ENCODE measurements around the gene GCLC. TPM values are rescaled to one million over a fixed set of nuclear protein-coding genes. Genes with fewer than 3 reads are reported as not detected.
A peak's percentile ranks its signal among the peaks of the same experiment; 100 is the strongest.

The GCLC gene
- polyA plus RNA-seq, 1 donor (not counting 4 experiments of a cell fraction or from before 2014, with no cell fraction given): 73.2 TPM

GRCh38 chr6:53547166-53547810 is 2.4 kb upstream of the GCLC start:
- Histone ChIP-seq H4K20me1 (ENCODE audit: control insufficient read depth, extremely low read depth, insufficient read depth, low read length) (no peaks in the 10 kb centered on the region), H2AFZ (ENCODE audit: control insufficient read depth, low read length) (peak overlapping the region; percentile 96), H3K9me1 (ENCODE audit: control insufficient read depth, extremely low read depth, insufficient read depth, low read length) (no peaks in the 10 kb centered on the region), H3K27me3 (ENCODE audit: control insufficient read depth, extremely low read depth, insufficient read depth, low read length) (no peaks in the 10 kb centered on the region), H3K4me3 (ENCODE audit: control insufficient read depth in 2 of 3, extremely low read depth in 1 of 3, insufficient read depth in 2 of 3, low read depth in 1 of 3, low read length in 3 of 3) (peak overlapping the region; percentile 40 to 98 (median 89)), H3K9me3 (ENCODE audit: control insufficient read depth, low read depth, low read length) (no peaks in the 10 kb centered on the region), H3K36me3 (ENCODE audit: control insufficient read depth in 2 of 2, extremely low read depth in 1 of 2, insufficient read depth in 2 of 2, low read length in 2 of 2) (no peaks in the 10 kb centered on the region), H3K4me1 (ENCODE audit: control insufficient read depth, extremely low read depth, insufficient read depth, low read length) (peaks cover 32% of the 10 kb centered on the region), H3K9ac (ENCODE audit: control insufficient read depth, extremely low read depth, insufficient read depth, low read length) (peak overlapping the region; percentile 89), H3K79me2 (ENCODE audit: control insufficient read depth, insufficient read depth, low read length) (peaks cover 21% of the 10 kb centered on the region), H3K27ac (ENCODE audit: control insufficient read depth, insufficient read depth, low read length) (peak overlapping the region; percentile 92), H3K4me2 (ENCODE audit: control insufficient read depth, extremely low read depth, insufficient read depth, low read depth, low read length) (peak overlapping the region; percentile 99)
- no peak for DNase-seq (ENCODE audit: low read depth, low spot score)
- TF ChIP-seq CTCF (optimal IDR thresholded peaks at IDR 0.05 in 1 of 3, IDR thresholded peaks at IDR 0.05 in 1 of 3, conservative IDR thresholded peaks at IDR 0.05 in 1 of 3; ENCODE audit: extremely low read depth in 1 of 3, insufficient read depth in 2 of 3, low read length in 3 of 3) (no peak), EZH2 (IDR thresholded peaks at IDR 0.05; ENCODE audit: low read length) (no peak)
- dilution Hi-C loops (cut with MboI; ENCODE audit: extremely low pct_ligation_motif_present, low sequenced_read_pairs): no loop called here
- FAIRE-seq: no peak

- Histone ChIP-seq H3K4me3 (ENCODE audit: control insufficient read depth in 2 of 3, extremely low read depth in 1 of 3, insufficient read depth in 2 of 3, low read depth in 1 of 3, low read length in 3 of 3) (peak overlapping the region in 1 of 3 experiments; percentile 11), H2AFZ (ENCODE audit: control insufficient read depth, low read length) (no peak overlapping the region), H3K79me2 (ENCODE audit: control insufficient read depth, insufficient read depth, low read length) (peaks cover 30% of the 10 kb centered on the region), H3K9ac (ENCODE audit: control insufficient read depth, extremely low read depth, insufficient read depth, low read length) (peak overlapping the region; percentile 18), H3K27me3 (ENCODE audit: control insufficient read depth, extremely low read depth, insufficient read depth, low read length) (no peaks in the 10 kb centered on the region), H3K9me3 (ENCODE audit: control insufficient read depth, low read depth, low read length) (no peaks in the 10 kb centered on the region), H4K20me1 (ENCODE audit: control insufficient read depth, extremely low read depth, insufficient read depth, low read length) (no peaks in the 10 kb centered on the region), H3K36me3 (ENCODE audit: control insufficient read depth in 2 of 2, extremely low read depth in 1 of 2, insufficient read depth in 2 of 2, low read length in 2 of 2) (no peaks in the 10 kb centered on the region), H3K27ac (ENCODE audit: control insufficient read depth, insufficient read depth, low read length) (peak overlapping the region; percentile 47), H3K4me2 (ENCODE audit: control insufficient read depth, extremely low read depth, insufficient read depth, low read depth, low read length) (peak overlapping the region; percentile 99), H3K4me1 (ENCODE audit: control insufficient read depth, extremely low read depth, insufficient read depth, low read length) (peaks cover 40% of the 10 kb centered on the region), H3K9me1 (ENCODE audit: control insufficient read depth, extremely low read depth, insufficient read depth, low read length) (peaks cover 3% of the 10 kb centered on the region)
- DNase-seq (ENCODE audit: low read depth, low spot score) (no peak), FAIRE-seq (no peak)
- dilution Hi-C loops (cut with MboI; ENCODE audit: extremely low pct_ligation_motif_present, low sequenced_read_pairs): no loop called here
- TF ChIP-seq EZH2 (IDR thresholded peaks at IDR 0.05; ENCODE audit: low read length) (no peak), CTCF (optimal IDR thresholded peaks at IDR 0.05 in 1 of 3, IDR thresholded peaks at IDR 0.05 in 1 of 3, conservative IDR thresholded peaks at IDR 0.05 in 1 of 3; ENCODE audit: extremely low read depth in 1 of 3, insufficient read depth in 2 of 3, low read length in 3 of 3) (no peak)
These were observed 1.4 kb upstream of the GCLC start for GRCh38 chr6:53546281-53546680.
